Transverse colon (tissue), 4 donors: ENCODE data around the gene CUTA.

Experiments
- EP300 ChIP-seq: sonication (generic); formaldehyde crosslinking; IDR thresholded peaks from one replicate; pipeline ENCODE4 v1.6.1; 2017; ENCODE audit warnings: antibody characterized with exemption, low read depth
- POLR2A ChIP-seq: fragments of 450-650 bp; IDR thresholded peaks from one replicate; pipeline ENCODE4 v1.6.1; 2016; ENCODE audit warnings: antibody characterized with exemption, mild to moderate bottlenecking, moderate library complexity
- POLR2AphosphoS5 ChIP-seq, 3 donors: sonication (generic); formaldehyde crosslinking; IDR thresholded peaks; one replicate each; pipeline ENCODE4 v1.6.1; 2016; ENCODE audit warnings: antibody characterized with exemption in 3 of 3
- TF ChIP-seq, protein P1 (sequence below), 5 experiments: fragments of 200-600 bp in 3 of 5; fragments of 450-650 bp in 2 of 5; sonication (generic) in 3 of 5; IDR thresholded peaks; 1 replicate in 2 of 5; 2 replicates in 3 of 5; pipeline ENCODE4 v1.5.1; 2016 to 2017; ENCODE audit warnings: antibody characterized with exemption in 5 of 5, inconsistent platforms in 3 of 5, mild to moderate bottlenecking in 2 of 5, moderate library complexity in 1 of 5

DNA sequence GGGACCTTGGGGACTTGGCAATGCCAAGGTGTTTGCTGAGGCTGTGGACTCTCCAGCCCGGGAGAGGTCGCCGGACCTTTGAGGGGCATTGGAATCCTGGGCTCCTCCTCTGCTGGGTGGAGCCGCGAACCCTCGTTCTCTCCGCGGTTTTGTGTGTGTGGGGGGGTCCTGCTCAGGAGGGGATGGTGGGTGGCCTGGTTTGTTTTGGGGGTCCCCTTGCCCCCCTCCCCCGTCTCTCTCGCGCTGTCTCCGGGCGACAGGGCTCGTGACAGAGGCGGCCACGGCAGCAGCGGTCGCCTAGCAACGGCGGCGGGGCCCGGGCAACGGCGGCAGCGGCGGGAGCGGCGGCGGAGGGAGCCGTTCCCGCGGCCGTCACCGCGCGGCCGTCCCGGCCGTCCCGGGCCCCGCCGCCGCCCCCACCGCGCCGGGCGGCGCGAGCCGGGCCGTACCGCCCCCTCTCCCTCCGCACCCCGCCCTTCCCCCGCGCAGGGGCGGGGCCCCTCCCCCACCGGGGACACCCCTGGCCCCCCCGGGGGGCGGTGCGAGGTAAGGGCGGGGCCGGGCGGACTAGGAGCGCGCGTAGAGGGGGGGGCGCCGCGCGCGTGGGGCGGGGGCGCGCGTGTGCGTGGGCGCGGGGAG, 9.8 kb upstream of the CUTA start:
- TF ChIP-seq, protein P1, sequence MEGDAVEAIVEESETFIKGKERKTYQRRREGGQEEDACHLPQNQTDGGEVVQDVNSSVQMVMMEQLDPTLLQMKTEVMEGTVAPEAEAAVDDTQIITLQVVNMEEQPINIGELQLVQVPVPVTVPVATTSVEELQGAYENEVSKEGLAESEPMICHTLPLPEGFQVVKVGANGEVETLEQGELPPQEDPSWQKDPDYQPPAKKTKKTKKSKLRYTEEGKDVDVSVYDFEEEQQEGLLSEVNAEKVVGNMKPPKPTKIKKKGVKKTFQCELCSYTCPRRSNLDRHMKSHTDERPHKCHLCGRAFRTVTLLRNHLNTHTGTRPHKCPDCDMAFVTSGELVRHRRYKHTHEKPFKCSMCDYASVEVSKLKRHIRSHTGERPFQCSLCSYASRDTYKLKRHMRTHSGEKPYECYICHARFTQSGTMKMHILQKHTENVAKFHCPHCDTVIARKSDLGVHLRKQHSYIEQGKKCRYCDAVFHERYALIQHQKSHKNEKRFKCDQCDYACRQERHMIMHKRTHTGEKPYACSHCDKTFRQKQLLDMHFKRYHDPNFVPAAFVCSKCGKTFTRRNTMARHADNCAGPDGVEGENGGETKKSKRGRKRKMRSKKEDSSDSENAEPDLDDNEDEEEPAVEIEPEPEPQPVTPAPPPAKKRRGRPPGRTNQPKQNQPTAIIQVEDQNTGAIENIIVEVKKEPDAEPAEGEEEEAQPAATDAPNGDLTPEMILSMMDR (IDR thresholded peaks at IDR 0.05): no peak
- TF ChIP-seq POLR2A (no peak), EP300 (no peak), POLR2AphosphoS5 (IDR thresholded peaks at IDR 0.05) (no peak)
